Spleen (tissue), 11 donors: ENCODE results near the gene EGLN3. TPM values are rescaled to one million over a fixed set of nuclear protein-coding genes. Genes with fewer than 3 reads are reported as not detected.

Source experiments
- DNase-seq: peaks from one replicate; pipeline ENCODE4 v3.0.0-alpha.2; 2020
- H3K27ac ChIP-seq, 8 donors: fragments of 200-600 bp; sonication (generic) in 7 of 8; 1 replicate in 4 of 8; 2 replicates in 4 of 8; pipeline versions ENCODE4 v1.5.0 to v1.8.0; 2016 to 2021; ENCODE audit warnings: inconsistent platforms in 4 of 8, mild to moderate bottlenecking in 4 of 8, moderate library complexity in 1 of 8
- H3K27me3 ChIP-seq, 7 donors: fragments of 200-600 bp; sonication (generic) in 6 of 7; replicated peaks in 1 of 7; 1 replicate in 4 of 7; 2 replicates in 3 of 7; pipeline versions ENCODE4 v1.5.0 to v1.8.0; 2016 to 2021; ENCODE audit warnings: inconsistent platforms in 3 of 7, mild to moderate bottlenecking in 1 of 7
- H3K36me3 ChIP-seq, 6 donors: fragments of 200-600 bp; sonication (generic) in 5 of 6; 1 replicate in 4 of 6; 2 replicates in 2 of 6; pipeline versions ENCODE4 v1.5.0 to v1.8.0; 2016 to 2021; ENCODE audit warnings: inconsistent platforms in 2 of 6
- H3K4me1 ChIP-seq, 6 donors: fragments of 200-600 bp; sonication (generic) in 5 of 6; 1 replicate in 3 of 6; 2 replicates in 3 of 6; pipeline versions ENCODE4 v1.5.0 to v1.8.0; 2016 to 2021; ENCODE audit warnings: inconsistent platforms in 3 of 6
- H3K4me3 ChIP-seq, 8 donors: fragments of 200-600 bp; sonication (generic) in 7 of 8; 1 replicate in 4 of 8; 2 replicates in 4 of 8; pipeline versions ENCODE4 v1.5.0 to v1.8.0; 2016 to 2021; ENCODE audit warnings: inconsistent platforms in 4 of 8, mild to moderate bottlenecking in 4 of 8, moderate library complexity in 2 of 8
- H3K9me3 ChIP-seq, 8 donors: fragments of 200-600 bp; sonication (generic) in 7 of 8; 1 replicate in 4 of 8; 2 replicates in 4 of 8; pipeline versions ENCODE4 v1.5.0 to v1.8.0; 2016 to 2021; ENCODE audit warnings: inconsistent platforms in 4 of 8
- POLR2A ChIP-seq, 3 donors: fragments of 450-650 bp; IDR thresholded peaks; one replicate each; pipeline ENCODE4 v1.5.1; 2017; ENCODE audit warnings: antibody characterized with exemption in 3 of 3, mild to moderate bottlenecking in 1 of 3
- POLR2AphosphoS5 ChIP-seq, 3 donors: sonication (generic); formaldehyde crosslinking; IDR thresholded peaks; one replicate each; pipeline ENCODE4 v1.5.1; 2017; ENCODE audit warnings: antibody characterized with exemption in 3 of 3
- WGBS, 5 donors: extraction: QIAGEN DNeasy Blood & Tissue Kit in 3 of 5; methylation state at CpG; one replicate each; pipeline versions ENCODE4 v1.1.5 to v1.1.7; 2013 to 2018; 5-methylcytosine and 5-hydroxymethylcytosine counted together
- intact Hi-C: fragments of 100-400 bp; cut with DNase I; formaldehyde crosslinking; loops from one replicate; pipeline ENCODE4 v1.15.0; 2023; ENCODE audit warnings: low total_unique reads
- polyA plus RNA-seq, 3 donors: library from polyadenylated mRNA; stranded (reverse); fragments of 200-250 nt; gene quantifications; one replicate each; pipeline ENCODE4 v1.2.1, GENCODE V29; 2013
- total RNA-seq, 7 donors: library from RNA; depleted of rRNA in 3 of 7; stranded (reverse); fragments of >200 nt in 3 of 7; fragmentation: NEBNext Ultra II Directional in 4 of 7; extraction: Animal tissue kit (Norgen Biotek cat#: 25700) in 4 of 7; gene quantifications; one replicate each; pipeline versions ENCODE4 v1.1.0 to v1.2.1, GENCODE V29; 2016 to 2021
- TF ChIP-seq, protein P1 (sequence below), 11 experiments: fragments of 200-600 bp in 7 of 11; fragments of 450-650 bp in 4 of 11; sonication (generic) in 4 of 11; IDR thresholded peaks in 8 of 11; conservative IDR thresholded peaks in 3 of 11; 1 replicate in 7 of 11; 2 replicates in 4 of 11; pipeline versions ENCODE4 v1.4.0 to v1.8.0; 2016 to 2021; ENCODE audit warnings: antibody characterized with exemption in 11 of 11, inconsistent platforms in 4 of 11, mild to moderate bottlenecking in 1 of 11
- donor health status: healthy with polysubstance abuse.
- donor health status: DM: no; HTN: no; CAD: no; lungs with moderate emphysema.
- donor health status: DM: no; HTN: no; CAD: no.
- donor health status: Bipolar disorder and iron deficiency.
- donor health status: healthy.
- donor health status: DM: no; HTN: no; CAD: no.
- donor health status: DM: yes; HTN: yes; CAD: no.

EGLN3 gene
- total and polyA plus RNA-seq, 10 donors, result 4.0 to 21.5 (median 7.8) TPM

DNA sequence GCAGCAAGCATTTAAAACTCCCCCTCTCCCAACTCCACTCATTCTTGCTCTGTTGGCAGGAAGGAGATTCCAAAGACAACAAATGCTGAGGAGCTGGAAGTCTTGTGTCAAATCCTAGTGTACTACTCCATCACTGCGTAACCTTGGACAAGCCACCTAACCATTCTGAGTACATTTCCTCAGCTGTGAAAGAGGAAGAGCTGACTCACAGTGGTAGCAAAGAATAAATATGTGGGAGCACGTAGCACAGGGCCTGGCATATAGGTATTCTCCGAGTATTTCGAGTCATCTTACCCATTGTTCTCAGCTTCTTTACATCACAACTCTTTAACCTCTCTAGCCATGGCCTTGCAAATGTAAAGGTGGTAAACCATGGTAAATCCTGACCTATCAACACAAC is 28.7 kb downstream of the EGLN3 start:
- no peak overlapping the region for H3K4me3 ChIP-seq
- TF ChIP-seq, protein P1, sequence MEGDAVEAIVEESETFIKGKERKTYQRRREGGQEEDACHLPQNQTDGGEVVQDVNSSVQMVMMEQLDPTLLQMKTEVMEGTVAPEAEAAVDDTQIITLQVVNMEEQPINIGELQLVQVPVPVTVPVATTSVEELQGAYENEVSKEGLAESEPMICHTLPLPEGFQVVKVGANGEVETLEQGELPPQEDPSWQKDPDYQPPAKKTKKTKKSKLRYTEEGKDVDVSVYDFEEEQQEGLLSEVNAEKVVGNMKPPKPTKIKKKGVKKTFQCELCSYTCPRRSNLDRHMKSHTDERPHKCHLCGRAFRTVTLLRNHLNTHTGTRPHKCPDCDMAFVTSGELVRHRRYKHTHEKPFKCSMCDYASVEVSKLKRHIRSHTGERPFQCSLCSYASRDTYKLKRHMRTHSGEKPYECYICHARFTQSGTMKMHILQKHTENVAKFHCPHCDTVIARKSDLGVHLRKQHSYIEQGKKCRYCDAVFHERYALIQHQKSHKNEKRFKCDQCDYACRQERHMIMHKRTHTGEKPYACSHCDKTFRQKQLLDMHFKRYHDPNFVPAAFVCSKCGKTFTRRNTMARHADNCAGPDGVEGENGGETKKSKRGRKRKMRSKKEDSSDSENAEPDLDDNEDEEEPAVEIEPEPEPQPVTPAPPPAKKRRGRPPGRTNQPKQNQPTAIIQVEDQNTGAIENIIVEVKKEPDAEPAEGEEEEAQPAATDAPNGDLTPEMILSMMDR (IDR thresholded peaks at IDR 0.05 in 8 of 11, conservative IDR thresholded peaks at IDR 0.05 in 3 of 11), result no peak
- TF ChIP-seq POLR2A (IDR thresholded peaks at IDR 0.05) (no peak), POLR2AphosphoS5 (IDR thresholded peaks at IDR 0.05) (no peak)
- H3K4me1 ChIP-seq, result peaks cover 0 to 13% (median 7%) of the 10 kb centered on the region in 6 donors
- no peaks in the 10 kb centered on the region for H3K36me3 ChIP-seq
- no peak for DNase-seq
- H3K27me3 ChIP-seq, result no peaks in the 10 kb centered on the region
- peak overlapping the region in 2 of 8 donors; percentile 28 to 37 for H3K27ac ChIP-seq
- 44 to 63% (median 52%) methylated on average over 4 of the region's 4 CpGs for WGBS, 5 donors
- no peaks in the 10 kb centered on the region for H3K9me3 ChIP-seq
- intact Hi-C loops, result no loop called here

DNA sequence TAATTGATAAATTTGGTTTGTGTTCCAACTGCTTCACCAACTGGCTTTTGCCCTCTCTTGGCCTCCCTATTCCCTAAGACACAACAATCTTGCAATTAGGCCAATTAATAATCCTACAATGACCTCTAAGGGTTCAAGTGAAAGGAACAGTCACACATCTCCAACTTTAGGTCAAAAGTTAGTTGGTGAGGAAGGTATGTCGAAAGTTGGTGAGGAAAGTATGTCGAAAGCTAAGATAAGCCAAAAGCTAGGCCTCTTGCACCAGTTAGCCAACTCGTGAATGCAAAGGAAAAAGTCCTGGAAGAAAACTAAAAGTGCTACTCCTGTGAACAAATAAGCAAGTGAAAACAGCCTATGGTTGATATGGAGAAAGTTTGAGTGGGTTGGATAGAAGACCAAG is 32.6 kb downstream of the EGLN3 start:
- intact Hi-C loops, result no loop called here
- peak overlapping the region in 3 of 8 donors; percentile 48 to 71 (median 61) for H3K27ac ChIP-seq
- TF ChIP-seq, protein P1 (IDR thresholded peaks at IDR 0.05 in 8 of 11, conservative IDR thresholded peaks at IDR 0.05 in 3 of 11), result no peak
- TF ChIP-seq POLR2AphosphoS5 (IDR thresholded peaks at IDR 0.05) (no peak), POLR2A (IDR thresholded peaks at IDR 0.05) (no peak)
- no peak for DNase-seq
- WGBS, 5 donors, result 57 to 86% (median 77%) methylated on average over 3 of the region's 3 CpGs
- H3K4me3 ChIP-seq, result no peak overlapping the region
- H3K36me3 ChIP-seq, result no peaks in the 10 kb centered on the region
- no peaks in the 10 kb centered on the region for H3K27me3 ChIP-seq
- H3K9me3 ChIP-seq, result no peaks in the 10 kb centered on the region
- peaks cover 5 to 22% (median 8%) of the 10 kb centered on the region in 6 donors for H3K4me1 ChIP-seq

DNA sequence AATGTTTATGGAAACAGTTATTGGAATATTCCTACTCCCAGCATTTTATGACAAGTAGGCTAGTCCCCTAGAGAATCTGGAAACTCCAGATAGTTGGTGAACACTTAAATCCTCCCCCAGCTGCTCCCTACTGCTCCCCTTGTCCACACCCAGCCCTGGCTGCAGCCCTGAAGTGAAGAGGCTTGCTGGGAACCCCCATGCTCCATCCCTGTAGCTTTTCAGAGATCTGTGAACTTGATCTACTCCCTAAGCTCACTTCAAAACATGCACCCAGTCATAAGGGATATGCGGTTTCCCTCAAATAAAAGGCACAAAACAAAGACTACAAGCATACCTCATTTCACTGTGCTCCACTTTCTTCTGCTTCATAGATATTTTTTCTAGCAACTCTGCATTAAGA is 33.2 kb downstream of the EGLN3 start:
- H3K4me1 ChIP-seq, result peaks cover 5 to 22% (median 8%) of the 10 kb centered on the region in 6 donors
- TF ChIP-seq POLR2AphosphoS5 (IDR thresholded peaks at IDR 0.05), result no peak
- TF ChIP-seq POLR2A (IDR thresholded peaks at IDR 0.05), result no peak
- TF ChIP-seq, protein P1 (IDR thresholded peaks at IDR 0.05 in 8 of 11, conservative IDR thresholded peaks at IDR 0.05 in 3 of 11), result no peak
- H3K36me3 ChIP-seq, result no peaks in the 10 kb centered on the region
- no peak for DNase-seq
- no peak overlapping the region for H3K4me3 ChIP-seq
- intact Hi-C loops, result no loop called here
- no peaks in the 10 kb centered on the region for H3K27me3 ChIP-seq
- WGBS, 5 donors, result 45 to 81% (median 70%) methylated on average over 1 of the region's 1 CpG
- H3K27ac ChIP-seq, result peak overlapping the region in 7 of 8 donors; percentile 1 to 71 (median 52)
- H3K9me3 ChIP-seq, result no peaks in the 10 kb centered on the region

DNA sequence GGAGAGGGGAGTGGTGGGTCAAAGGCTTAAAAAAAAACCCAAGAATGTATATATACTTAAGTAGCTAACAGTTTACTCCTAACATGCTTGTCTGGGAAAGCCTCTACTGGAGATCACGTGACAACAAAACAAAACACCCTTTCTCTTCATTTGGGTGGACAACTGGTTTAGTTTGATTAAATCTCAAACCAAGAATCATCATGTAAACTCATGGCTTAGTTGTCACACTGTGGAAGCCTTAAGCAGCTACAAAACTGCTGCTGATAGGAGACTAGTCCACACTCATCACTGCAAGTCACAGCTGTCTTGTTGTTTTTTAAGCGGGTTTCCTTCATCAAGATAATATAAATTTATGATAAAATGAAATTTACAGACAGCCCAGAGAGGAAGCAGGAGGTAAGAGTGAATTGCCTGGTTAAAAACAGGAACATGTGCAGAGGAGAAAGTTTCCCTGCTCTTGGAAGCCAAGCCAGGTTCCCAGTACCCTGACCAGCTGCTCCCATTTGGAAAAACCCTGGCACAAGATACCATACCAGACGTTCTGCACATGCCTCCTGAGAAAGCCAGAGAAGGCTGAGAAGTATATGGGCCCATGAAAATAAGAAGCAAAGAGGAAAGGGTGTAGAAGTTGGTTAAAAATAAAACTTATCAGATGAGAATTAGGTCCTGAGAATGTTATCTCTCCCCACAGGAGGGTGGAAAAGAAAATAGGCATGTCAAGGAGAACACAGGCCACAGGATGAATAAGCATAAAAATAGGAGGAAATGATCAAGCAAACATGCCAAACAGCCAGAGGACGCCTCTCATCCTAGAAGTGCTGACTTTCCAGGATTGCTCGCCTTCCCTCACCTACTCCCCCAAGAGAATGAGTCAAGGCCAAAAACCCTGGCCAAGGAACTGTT is 34.0 kb downstream of the EGLN3 start:
- peak in 1 of 3 donors; percentile 32 for TF ChIP-seq POLR2AphosphoS5 (IDR thresholded peaks at IDR 0.05)
- TF ChIP-seq, protein P1 (IDR thresholded peaks at IDR 0.05 in 8 of 11, conservative IDR thresholded peaks at IDR 0.05 in 3 of 11), result no peak
- DNase-seq, result no peak
- Histone ChIP-seq H3K4me3 (no peak overlapping the region), H3K27ac (peak overlapping the region in 7 of 8 donors; percentile 1 to 71 (median 52)), H3K4me1 (peaks cover 5 to 18% (median 8%) of the 10 kb centered on the region in 6 donors), H3K9me3 (no peaks in the 10 kb centered on the region), H3K36me3 (no peaks in the 10 kb centered on the region), H3K27me3 (no peaks in the 10 kb centered on the region)
- intact Hi-C loops, result no loop called here
- 19 to 37% (median 23%) methylated on average over 5 of the region's 5 CpGs for WGBS, 5 donors
